GM18519 (cell line): ENCODE data around the gene SLC11A2.
"Not testable (repeated sequence)": the region's sequence is repeated elsewhere in the genome, so short reads cannot be mapped to it uniquely, and the experiment has no call there.

Source experiments
- ATAC-seq: cut with Tn5 transposase; IDR thresholded peaks from one replicate; pipeline ENCODE4 v1.9.1; 2021; ENCODE audit warnings: mild to moderate bottlenecking, moderate library complexity; ENCODE audit not compliant: unreplicated experiment, low FRiP score

The SLC11A2 gene

DNA sequence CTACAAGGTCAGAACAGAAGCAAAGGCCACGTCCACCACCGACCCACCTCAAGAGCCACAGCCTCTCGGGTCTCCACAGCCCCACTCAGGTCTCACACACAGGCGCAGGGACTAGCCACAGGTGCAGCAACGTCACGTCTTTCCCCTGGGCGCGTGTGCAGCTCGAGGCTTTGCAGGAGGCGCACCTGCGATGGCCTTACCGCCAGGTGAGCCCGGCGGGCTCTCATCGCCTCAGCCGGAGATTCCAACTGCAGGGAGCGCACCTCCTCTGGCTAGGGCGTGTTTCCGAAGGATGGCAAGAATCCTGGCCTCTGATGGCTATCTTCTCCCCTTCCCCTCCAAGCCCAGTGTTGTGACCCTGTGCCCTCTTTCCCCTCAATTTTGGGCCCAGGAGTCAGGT is 73.7 kb downstream of the SLC11A2 start, which contains the start of gene HIGD1C:
Gene HIGD1C, plus strand, starts transcription at position 35 of the 400 bp plus-strand sequence. CDS start 1,455 bp downstream, outside the sequence.
- ATAC-seq = no peak

DNA sequence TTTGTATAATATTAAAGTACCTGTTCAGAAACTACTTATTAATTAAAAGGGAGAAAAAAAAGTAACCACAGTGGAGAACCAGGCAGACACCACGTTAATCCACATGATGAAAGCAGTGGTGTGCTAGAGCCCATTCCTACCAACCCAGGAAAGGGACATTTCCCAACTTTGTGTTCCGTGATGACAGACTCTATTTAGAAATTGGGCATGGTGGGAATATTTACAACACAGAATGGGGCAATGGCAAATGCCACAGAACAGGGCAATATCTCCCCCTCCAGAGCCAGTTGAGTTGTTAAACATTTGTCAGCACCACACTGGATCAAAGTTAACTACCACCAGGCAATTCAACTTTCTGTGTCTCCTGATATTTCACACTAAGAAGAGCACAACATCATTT is 75.1 kb downstream of the SLC11A2 start:
- no peak for ATAC-seq

DNA sequence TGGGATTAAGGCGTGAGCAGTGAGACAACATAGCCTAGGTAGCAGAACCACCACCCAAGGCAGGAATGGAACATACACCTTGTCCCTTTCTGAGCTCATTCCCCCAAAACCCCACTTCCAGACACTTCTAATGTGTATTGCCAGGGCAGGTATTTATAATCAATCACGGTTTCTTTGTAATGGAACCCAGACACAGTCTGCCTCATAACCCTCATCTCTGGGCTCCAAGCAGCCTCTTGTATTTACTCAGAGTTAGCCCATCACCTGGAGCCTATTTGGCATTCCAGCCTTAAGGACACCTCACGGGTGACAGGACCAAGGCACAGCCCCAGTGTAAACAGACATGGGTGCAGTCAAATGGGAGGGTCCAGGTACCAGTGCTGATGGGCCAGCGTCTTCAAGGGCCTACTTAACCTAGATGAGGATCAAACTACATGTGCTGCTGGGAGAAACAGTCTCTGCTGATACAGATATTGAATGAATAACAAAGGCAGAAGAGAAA is 76.3 kb downstream of the SLC11A2 start:
- ATAC-seq = no peak

DNA sequence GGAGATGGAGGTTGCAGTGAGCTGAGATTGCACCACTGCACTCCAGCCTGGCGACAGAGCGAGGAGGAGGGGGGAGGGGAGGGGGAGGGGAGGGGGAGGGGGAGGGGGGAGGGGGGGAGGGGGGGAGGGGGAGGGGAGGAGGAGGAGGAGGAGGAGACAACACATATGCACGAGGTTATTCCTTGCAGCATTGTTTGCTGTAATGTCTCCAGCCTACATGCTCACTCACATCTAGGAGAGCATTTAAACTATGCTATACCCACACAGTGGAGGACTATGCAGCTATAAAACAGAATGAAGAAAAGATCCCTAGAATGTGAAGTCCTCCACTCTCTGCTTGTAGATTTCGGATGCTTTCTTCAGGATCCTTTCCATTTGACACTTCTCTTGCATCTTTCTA is 77.4 kb downstream of the SLC11A2 start:
- no peak for ATAC-seq

DNA sequence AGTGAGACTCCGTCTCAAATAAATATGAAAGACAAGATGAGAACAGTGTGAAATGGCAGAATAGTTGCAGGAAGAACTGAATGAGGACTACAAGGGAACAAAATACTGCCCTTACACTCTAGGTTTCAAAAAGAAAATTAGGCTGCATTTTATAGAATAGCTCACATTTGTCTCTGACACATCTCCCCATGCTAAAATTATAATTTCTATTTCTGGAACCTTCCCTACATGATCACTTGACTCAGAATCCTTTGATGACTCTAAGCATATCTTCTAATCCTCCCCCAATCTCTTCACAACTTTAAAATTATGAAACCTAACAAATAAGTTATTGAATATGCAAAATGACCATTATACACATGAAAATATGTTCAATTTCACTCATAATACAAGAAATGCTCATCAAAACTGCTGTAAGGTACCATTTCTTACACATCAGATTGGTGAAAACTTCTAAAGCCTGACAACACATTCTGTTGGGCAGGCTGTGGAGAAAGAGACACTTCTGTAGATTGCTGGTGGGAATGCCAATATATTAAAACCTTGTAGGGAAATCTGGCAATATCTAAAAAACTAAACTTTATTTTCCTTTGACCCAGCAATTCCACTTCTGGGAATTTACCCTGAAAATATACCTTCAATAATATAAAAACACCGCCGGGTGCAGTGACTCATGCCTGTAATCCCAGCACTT is 78.1 kb downstream of the SLC11A2 start:
- ATAC-seq = no peak

DNA sequence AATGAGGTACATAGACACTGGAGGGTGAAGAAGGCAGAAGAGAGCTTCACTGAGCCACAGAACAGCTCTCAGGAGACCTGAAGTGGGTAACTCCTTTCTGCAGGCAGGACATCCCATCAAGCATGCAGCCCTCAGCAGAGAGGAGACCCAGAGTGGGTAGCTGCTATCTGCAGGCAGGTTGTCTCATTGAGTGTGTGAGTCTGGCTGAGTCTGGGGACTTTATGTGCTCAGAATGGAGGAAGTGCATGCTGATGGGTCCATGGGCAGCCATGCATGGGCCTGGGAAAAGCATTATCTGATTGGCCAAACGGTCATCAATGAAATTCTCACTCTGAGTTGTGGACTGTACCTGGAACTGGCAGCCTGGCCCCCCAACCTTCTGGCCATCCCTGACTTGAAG is 88.5 kb downstream of the SLC11A2 start:
- ATAC-seq = no peak

DNA sequence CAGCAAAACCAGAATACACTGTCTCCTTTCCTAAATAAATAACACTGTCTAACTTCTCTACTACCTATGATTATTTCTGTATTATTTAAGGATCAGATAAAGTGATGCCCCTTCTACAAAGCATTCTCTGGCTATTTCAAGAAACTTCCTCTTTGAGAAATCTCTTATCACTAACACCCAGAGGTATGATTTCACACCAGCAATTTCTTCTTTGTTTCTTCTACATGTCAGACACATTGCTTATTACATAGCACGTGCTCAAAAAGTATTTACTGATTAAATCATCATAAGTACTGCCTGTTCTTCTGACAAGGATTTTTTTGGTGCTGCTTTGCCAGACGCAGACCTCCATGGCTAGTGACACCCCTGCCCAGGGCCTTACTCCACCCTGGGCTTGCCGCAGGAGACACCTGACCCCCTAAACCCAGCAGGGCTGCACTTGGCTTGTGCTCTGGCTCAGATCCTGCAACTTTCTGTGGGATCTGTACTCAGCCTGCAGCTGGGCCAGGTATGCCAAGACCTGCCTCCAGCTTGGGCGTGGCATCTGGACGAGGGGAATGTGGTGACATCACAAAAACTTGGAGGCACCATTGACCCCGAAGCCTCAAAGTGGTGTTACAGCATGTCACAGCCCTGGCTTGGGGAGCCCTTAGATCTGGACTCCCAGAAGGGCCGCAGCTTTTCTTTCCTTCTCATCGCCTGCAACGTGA is 89.2 kb downstream of the SLC11A2 start:
- ATAC-seq = no peak

DNA sequence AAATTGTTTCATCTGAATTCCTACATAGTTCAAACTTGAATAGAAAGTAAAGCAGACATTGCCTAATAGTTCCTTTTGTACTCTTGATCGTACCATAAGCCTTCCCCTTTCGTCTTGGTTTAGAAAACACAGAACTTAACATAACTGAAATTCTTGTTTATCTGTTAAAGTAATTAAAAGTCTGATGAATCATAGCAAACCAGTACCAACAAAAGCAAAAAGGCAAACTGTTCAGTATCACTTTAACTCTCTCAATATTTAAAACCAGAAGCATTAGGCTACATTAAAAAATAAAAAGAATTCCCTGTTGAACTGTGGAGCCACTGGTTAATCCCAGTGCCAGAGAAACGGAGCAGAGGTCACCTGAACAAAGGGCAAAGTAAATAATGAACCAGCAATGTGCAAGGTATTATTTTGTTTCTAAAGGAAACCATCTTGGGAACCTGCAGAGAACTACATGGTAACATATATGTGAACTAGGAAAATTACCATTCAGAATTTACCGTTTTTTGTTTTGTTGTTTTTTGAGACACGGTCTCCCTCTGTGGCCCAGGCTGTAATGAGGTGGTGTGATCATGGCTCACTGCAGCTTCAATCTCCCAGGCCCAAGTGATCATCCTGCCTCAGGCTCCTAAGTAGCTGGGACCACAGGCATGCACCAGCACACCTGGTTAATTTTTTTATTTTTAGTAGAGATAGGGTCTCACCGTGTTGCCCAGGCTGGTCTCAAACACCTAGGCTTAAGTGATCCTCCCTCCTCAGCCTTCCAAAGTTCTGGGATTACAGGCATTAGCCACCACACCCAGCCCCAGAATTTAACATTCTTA is 91.0 kb downstream of the SLC11A2 start:
- ATAC-seq = no peak

DNA sequence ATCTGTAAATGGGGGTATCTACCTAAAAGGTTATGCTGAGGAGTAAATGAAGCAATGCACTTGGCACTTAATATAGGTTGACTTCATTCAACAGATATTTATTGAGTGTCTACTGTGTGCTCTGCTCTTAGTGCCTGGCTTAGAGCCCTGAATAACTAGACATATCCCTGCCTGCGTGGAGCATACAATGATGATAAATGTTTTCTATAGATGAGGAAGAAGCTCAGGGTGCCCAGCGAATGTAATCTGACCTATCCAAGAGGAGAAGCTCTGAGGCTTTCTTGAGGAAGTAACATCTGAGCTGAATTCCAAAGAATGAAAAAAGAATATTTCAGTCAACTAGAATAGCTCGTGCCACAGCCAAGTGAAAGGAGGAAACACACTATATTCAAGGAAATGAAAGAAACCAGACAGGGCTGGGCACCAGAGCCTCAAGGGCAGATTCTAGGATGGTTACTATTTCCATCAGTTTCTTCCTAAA is 91.8 kb downstream of the SLC11A2 start:
- no peak for ATAC-seq

DNA sequence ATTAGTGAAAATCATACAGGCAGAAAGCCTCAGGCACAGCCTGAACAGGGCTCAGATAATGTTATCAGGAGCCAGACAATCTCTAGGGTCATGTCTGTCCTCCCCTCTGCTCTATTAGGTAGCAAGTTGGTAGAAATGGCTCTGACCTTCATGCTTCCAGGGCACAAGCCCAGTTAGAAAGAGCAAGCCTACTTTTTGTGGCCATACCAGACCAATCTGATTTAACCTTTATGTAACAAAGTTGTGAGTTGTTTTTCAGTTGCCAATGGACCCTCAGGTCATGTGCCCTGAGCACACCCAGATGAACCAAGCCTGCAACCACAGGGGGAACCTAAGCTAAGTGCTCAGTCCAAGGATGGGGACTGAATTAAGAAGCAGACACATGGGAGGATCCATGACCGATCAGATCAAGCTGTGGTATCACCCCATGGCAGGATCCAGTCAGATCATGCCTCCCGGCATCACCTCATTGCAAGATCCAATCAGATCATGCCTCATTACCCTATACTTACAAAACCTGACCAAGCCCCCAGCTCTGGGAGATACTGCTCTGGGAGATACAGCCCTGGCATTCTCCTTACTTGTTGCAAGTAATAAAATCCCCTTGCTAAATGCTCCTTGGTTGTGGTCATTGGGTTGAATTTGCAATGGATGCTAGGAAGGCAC is 92.6 kb downstream of the SLC11A2 start:
- ATAC-seq = no peak

DNA sequence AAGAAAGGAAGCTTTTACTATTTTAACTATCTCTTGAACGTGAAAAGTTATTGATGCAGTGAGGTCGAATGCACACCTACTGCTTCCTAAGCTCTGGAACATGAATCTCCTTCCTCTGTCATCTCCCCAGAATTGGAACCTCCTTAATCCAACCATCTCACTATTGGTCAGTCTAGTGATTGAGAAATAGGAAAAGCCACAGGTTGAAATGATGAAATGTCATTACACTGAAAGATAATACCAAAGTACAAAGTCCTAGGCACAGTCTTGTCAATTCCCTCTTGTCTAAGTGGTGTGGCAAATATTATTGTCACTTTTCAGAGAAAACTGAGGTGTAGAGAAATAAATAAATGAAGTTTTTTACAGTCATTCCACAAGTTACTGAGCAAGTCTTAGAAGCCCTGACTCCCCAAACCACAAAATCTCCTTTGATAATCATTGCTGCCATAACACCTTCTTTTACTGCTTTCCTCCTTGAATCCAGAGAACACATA is 93.3 kb downstream of the SLC11A2 start:
- no peak for ATAC-seq

DNA sequence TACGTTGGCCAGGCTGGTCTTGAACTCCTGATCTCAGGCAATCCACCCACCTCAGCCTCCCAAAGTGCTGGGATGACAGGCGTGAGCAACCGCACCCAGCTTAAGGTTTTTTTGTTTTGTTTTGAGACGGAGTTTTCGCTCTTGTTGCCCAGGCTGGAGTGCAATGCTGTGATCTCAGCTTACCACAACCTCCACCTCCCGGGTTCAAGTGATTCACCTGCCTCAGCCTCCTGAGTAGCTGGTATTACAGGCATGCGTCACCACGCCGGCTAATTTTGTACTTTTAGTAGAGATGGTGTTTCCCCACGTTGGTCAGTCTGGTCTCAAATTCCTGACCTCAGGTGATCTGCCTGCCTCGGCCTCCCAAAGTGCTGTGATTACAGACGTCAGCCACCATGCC is 95.7 kb downstream of the SLC11A2 start:
- not testable (repeated sequence) for ATAC-seq

DNA sequence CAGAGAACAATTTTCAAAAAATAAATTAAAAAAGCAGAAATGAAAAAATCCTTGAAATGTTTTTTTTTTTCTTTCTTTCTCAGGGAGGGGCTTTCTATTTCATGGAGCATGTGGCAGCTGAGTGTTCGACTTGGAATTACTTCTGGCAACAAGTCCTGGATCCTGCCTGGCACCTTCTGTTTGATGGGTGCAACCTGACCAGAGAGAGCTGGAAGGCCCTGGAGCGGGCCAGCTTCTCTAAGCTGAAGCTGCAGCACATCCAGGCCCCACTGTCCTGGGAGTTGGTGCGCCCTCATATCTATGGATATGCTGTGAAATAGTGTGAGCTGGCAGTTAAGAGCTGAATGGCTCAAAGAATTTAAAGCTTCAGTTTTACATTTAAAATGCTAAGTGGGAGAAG is 96.4 kb downstream of the SLC11A2 start:
- ATAC-seq = no peak
